Measurements from ENCODE around the gene RPSA. TPM values are rescaled to one million over a fixed set of nuclear protein-coding genes. Genes with fewer than 3 reads are reported as not detected.

Gene RPSA
- total RNA-seq, 1 donor from 2014 or later, result 1,633 TPM

GRCh38 chr3:39428745-39429201 lies 22.3 kb downstream of the RPSA start:
- Mint-ChIP-seq H3K4me3 (no peak overlapping the region), H3K36me3 (ENCODE audit: low read depth) (no peaks in the 10 kb centered on the region), H3K27me3 (ENCODE audit: low read depth) (no peaks in the 10 kb centered on the region), H3K4me1 (no peaks in the 10 kb centered on the region), H3K9me3 (no peaks in the 10 kb centered on the region), H3K27ac (ENCODE audit: unreplicated experiment) (no peak overlapping the region)
- DNase-seq (ENCODE audit: low read depth, low spot score), result no peak
- no peak for TF ChIP-seq CTCF (conservative IDR thresholded peaks at IDR 0.05)

DNA sequence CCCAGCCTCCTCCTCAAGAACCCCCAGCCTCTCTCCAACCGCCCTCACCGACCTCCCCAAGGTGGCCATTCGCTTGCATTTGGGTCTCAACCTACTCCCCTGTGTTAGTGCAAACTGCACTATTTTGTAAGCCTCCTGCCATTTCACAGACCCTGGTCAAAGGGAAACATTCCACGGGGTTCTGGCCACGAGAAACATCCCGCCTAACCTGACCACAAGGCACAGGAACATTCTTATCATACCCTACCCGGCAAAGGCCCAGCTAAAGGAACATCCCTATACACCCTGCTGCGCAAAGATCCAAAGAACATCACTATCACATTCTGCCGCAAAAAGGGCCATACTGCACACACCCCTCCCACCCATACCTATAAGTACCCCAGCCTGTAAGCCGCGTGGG lies 22.9 kb downstream of the RPSA start:
- Mint-ChIP-seq H3K4me3 (no peak overlapping the region), H3K9me3 (no peaks in the 10 kb centered on the region), H3K36me3 (ENCODE audit: low read depth) (no peaks in the 10 kb centered on the region), H3K4me1 (no peaks in the 10 kb centered on the region), H3K27me3 (ENCODE audit: low read depth) (no peaks in the 10 kb centered on the region), H3K27ac (ENCODE audit: unreplicated experiment) (no peak overlapping the region)
- DNase-seq (ENCODE audit: low read depth, low spot score), result no peak
- TF ChIP-seq CTCF (conservative IDR thresholded peaks at IDR 0.05), result no peak

- TF ChIP-seq CTCF (conservative IDR thresholded peaks at IDR 0.05), result no peak
- Mint-ChIP-seq H3K36me3 (ENCODE audit: low read depth) (no peaks in the 10 kb centered on the region), H3K27me3 (ENCODE audit: low read depth) (no peaks in the 10 kb centered on the region), H3K27ac (ENCODE audit: unreplicated experiment) (peak overlapping the region; percentile 50), H3K4me1 (no peaks in the 10 kb centered on the region), H3K9me3 (no peaks in the 10 kb centered on the region), H3K4me3 (no peak overlapping the region)
- DNase-seq (ENCODE audit: low read depth, low spot score), result no peak
Measured at GRCh38 chr3:39432342-39432741, 25.8 kb downstream of the RPSA start.

- Mint-ChIP-seq H3K27me3 (ENCODE audit: low read depth) (no peaks in the 10 kb centered on the region), H3K4me3 (no peak overlapping the region), H3K36me3 (ENCODE audit: low read depth) (no peaks in the 10 kb centered on the region), H3K27ac (ENCODE audit: unreplicated experiment) (no peak overlapping the region), H3K9me3 (no peaks in the 10 kb centered on the region), H3K4me1 (no peaks in the 10 kb centered on the region)
- DNase-seq (ENCODE audit: low read depth, low spot score), result no peak
- TF ChIP-seq CTCF (conservative IDR thresholded peaks at IDR 0.05), result no peak
Measured at GRCh38 chr3:39433642-39434041, 27.1 kb downstream of the RPSA start.

GRCh38 chr3:39434574-39434973 lies 28.1 kb downstream of the RPSA start:
- H3K27me3 Mint-ChIP-seq (ENCODE audit: low read depth), result no peaks in the 10 kb centered on the region
- no peak for DNase-seq (ENCODE audit: low read depth, low spot score)
- H3K27ac Mint-ChIP-seq (ENCODE audit: unreplicated experiment), result no peak overlapping the region
- H3K4me3 Mint-ChIP-seq, result no peak overlapping the region
- no peaks in the 10 kb centered on the region for H3K9me3 Mint-ChIP-seq
- no peak for TF ChIP-seq CTCF (conservative IDR thresholded peaks at IDR 0.05)
- no peaks in the 10 kb centered on the region for H3K4me1 Mint-ChIP-seq
- no peaks in the 10 kb centered on the region for H3K36me3 Mint-ChIP-seq (ENCODE audit: low read depth)
